GM18861 (cell line): Measurements from ENCODE around the gene PXMP4.

Experiments
- ATAC-seq: cut with Tn5 transposase; IDR thresholded peaks from one replicate; pipeline ENCODE4 v1.9.1; 2021; ENCODE audit not compliant: unreplicated experiment

Gene PXMP4

DNA sequence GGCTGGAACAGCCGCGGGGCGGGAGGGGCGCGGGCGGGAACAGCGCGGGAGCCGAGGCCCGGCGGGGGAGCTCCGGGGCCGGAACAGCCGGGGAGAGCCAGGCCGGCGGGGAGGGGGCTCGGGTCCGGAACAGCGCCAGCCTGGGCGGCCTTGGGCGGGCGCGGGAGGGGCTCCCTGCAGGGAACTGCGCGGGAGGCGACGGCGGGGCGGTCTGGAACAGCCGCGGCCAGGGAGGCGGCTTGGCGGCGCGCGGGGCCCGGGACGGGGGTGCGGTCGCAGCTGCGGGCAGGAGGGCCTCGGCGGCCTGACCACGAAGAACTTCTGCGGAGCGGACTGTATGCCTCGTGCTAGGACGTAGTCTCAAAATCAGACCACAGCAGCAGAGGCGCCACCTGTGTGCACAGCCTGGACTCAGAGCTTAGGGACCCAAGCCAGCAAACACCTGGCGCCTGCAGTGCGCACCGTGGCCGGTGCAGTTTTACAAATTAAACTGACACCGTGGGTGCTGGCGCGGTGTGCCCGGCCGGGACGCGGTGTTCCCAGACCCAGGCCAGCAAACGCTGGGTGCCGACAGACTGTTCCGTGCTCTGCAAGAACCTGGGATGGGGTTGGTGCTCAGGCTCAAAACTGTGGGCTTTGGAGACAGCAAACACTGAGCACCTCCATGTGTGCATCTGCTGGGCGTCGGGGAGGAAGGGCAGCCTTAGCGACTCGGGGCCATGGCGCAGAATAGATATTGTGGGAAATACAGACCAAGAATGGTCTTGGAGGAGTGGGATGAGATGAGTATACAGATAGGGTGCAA, 12.3 kb upstream of the PXMP4 start:
- ATAC-seq, result peak; percentile 37

GRCh38 chr20:33731693-33732165, 11.6 kb upstream of the PXMP4 start, which contains the start of gene ZNF341:
ZNF341 (plus strand) TSS chr20:33731996; CDS start chr20:33732022, 26 bp downstream.
- ATAC-seq, result peak; percentile 67

DNA sequence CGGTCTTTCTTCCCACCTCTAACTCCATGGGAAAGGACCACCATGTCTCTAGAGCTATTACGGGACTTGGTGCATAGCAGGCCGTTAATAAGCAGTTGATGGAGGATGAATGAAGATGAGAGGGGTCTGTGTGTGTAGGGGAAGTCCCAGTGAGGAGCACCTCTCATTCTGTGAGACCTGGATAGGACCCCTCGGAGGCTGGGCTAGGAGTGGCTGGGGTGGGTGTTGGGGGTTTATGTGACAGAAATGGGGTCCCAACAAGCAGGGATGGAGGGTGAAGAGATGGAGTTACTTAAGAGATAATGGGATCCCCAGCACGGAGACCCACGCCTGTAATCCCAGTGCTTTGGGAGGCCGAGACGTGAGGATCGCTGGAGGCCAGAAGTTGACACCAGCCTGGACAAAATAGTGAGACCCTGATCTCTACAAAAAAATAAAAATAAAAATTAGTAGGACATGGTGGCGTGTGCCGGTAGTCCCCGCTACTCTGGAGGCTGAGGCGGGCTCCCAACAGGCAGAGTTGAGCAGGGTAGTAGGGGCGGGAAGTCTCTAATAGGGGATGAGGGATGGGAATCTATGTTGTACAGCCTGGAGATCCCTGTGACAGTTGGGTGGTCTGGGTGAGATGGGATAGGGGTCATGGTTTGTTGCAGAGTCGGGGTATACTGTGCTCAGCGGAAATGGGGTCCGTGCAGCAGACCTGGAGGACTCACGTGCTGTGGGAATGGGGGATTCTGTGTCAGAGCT, 11.0 kb upstream of the PXMP4 start:
- ATAC-seq, result no peak

- no peak for ATAC-seq
Observed at GRCh38 chr20:33729101-33729500, 9.0 kb upstream of the PXMP4 start.

DNA sequence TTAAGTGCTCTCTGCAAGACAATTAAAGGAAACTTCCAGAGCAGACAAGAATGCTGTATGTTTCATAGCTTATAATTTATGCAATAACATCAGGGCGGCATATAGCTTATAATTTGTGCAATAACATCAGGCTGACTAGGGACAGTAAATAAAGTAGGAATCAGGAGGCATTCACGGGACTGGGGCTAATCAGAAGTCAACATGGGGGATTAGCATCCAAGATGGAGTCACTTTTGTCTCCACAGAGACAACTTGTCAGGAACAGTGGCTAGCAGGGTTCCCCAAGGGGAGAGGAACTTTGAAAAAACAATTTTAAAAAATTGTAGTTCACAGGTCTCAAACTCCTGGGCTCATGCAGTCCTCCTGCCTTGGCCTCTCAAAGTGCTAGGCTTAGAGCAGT, 8.4 kb upstream of the PXMP4 start:
- no peak for ATAC-seq

DNA sequence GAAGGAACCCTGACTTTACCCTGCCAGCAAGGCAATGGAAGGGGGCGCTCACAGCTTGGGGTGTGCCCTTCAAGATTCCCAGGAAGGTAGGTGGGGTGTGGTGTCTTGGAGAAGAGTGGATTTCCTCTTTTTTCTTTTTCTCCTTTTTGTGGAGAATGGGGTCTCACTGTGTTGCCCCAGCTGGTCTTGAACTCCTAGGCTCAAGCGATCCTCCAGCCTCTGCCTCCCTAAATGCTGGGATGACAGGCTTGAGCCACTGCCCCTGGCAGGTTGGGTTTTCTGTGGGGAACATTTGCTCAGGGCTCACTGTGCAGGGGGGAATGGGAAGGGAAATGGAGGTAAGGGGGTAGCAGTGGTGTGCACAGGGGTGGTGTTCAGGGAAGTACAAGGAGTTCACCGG, 7.7 kb upstream of the PXMP4 start:
- ATAC-seq, result no peak

DNA sequence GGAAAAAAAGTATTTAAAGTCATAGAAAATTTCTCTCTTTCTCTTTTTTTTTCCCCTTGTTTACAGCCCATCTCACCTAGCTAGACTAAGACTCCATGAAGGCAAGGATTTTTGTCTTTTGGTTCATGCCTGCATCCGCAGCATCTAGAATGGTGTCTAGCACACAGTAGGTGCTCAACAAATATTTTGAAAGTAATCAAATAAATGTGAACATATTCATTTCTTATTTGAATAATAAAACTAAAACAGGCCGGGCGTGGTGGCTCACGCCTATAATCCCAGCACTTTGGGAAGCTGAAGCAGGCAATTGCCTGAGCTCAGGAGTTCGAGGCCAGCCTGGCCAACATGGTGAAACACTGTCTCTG, 7.0 kb upstream of the PXMP4 start:
- no peak for ATAC-seq

DNA sequence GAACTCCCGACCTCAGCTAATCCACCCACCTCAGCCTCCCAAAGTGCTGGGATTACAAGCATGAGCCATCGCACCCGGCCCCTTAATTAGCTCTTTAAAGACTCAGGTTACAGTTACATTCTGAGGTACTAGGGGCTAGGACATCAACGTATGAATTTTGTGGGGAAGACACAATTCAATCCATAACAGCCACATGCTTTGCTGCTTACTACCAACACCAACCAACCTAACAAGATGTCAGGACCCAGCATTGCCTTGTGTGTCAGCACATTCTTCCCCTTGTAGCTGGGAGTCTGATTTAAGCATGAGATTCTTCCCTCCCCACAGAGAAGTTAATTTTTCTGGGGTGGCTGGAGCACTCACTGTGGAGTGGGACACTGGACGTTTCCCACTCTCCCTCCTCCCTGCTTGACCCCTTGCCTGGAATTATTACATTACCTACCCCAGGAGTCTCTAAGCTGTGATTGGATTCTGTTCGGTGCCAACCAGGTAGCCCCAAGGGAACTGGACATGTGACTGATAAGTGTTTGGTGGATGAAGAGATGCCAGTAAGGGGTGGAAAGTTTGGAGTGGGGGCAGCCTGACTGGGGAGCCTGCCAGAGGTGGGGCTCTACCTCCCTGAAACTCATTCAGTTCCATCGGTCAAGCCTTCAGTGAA, 5.6 kb upstream of the PXMP4 start:
- no peak for ATAC-seq

DNA sequence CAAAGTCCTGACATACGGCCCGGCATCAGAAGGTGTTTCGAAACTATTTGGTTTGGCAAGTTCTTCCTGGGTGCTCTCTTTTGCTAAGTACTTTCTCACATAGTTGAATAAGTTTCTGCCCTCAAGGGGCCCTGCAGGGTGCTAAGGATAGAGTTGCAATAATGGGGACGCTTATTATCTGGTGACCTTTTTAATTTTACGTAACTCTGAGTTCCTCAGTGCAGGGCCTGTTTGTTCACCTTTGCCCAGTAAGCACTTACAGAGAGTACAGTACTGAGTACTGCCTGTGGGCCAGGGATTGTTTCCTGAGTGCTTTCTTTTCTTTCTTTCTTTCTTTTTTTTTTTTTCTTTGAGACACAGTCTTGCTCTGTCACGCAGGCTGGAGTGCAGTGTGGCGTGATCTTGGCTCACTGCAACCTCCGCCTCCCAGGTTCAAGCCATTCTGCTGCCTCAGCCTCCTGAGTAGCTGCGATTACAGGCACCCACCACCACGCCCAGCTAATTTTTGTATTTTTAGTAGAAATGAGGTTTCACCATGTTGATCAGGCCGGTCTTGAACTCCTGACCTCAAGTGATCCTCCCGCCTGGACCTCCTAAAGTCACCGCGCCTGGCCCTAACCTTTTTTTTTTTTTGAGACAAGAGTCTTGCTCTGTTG, 4.5 kb upstream of the PXMP4 start:
- ATAC-seq, result no peak

- no peak for ATAC-seq
Observed at GRCh38 chr20:33721391-33722140, 1.5 kb upstream of the PXMP4 start.

DNA sequence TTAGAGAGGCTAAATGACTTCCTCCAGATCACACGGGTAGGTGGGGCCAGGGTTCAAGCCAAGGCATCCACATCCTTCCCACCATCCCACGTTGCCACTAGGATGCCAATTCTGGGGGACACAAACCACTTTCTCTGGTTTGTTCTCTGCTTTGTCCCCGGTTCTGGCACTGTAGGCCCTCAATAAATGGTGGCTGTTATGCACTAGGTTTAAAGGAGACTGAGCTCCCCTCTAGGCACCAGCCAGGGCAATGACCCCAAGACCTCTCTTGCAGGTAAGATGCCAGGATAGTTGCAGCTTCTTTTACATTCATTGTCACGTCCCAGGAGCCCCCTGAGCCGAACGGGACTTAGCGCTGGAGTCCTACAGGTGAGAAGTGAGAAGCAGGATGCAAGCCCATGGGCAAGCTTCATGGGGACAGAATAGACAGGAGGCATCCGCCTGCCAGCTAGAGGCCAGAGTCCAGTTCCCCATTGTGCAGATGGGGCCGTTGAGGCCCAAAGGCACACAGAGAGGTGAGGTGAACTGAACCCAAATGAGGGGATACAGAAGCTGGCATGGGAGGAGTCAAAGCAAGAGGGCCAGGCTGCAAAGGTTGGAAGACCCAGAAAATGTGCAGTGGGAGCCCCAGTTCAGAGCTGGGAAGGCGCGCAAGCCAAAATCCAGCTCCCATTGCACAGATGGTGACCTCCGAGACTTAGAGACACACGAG, 677 bp downstream of the PXMP4 start:
- ATAC-seq, result no peak

GRCh38 chr20:33716498-33716897, 3.6 kb downstream of the PXMP4 start:
- no peak for ATAC-seq

- ATAC-seq, result no peak
Observed at GRCh38 chr20:33713865-33714367, 6.2 kb downstream of the PXMP4 start.

DNA sequence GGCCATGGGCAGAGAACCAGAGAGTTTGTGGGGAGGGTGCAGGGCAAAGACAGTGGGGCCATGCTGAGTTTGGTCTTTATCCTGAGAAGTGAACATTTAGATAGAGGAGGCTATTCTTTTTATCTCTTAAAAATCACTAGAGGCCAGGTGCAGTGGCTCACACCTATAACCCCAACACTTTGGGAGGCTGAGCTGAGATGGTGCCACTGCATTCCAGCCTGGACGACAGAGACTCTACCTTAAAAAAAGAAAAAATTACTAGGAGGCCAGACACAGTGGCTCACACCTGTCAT, 8.7 kb downstream of the PXMP4 start:
- ATAC-seq, result no peak

- ATAC-seq, result no peak
Observed at GRCh38 chr20:33710681-33711445, 9.2 kb downstream of the PXMP4 start.

DNA sequence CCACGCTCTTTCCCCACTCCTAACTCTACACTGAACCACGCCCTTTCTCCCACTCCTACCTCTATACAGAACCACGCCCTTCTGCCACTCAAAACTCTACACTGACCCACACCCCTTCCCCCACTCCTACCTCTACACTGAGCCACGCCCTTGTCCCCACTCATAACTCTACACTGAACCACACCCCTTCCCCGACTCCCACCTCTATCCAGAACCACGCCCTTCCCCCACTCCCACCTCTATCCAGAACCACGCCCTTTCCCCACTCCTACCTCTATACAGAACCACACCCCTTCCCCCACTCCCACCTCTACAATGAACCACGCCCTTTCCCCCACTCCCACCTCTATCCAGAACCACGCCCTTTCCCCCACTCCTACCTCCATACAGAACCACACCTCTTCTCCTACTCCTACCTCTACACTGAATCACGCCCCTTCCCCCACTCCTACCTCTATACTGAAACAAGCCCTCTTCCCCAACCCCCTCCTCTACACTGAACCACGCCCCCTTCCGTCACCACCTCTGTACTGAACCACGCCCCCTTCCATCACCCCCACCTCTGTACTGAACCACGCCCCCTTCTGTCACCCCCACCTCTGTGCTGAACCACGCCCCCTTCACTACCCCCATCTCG, 10.1 kb downstream of the PXMP4 start:
- no peak for ATAC-seq

DNA sequence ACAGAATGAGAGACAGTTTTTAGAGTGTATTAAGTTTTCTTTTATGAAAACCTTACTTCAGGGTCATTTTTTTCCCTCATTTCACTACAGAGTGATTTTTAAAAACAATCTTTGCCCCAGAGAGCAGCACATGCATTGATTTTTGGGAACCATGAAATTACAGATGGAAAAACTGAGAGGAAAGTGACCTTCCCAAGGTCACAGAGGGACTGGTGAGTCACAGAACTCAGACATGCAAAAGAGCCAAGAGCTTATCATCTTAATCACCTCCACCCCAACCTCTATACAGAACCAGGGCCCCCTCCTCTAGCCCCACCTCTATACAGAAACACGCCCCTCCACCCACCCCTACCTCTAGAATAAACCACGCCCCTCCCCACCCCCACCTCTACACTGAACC, 10.7 kb downstream of the PXMP4 start:
- ATAC-seq, result no peak

GRCh38 chr20:33707668-33708067, 12.4 kb downstream of the PXMP4 start:
- no peak for ATAC-seq
